NCI-H2171 (cell line): Measurements from ENCODE around the gene TUBA3D.
A peak's percentile ranks its signal among the peaks of the same experiment; 100 is the strongest.
"Not testable (repeated sequence)": the region's sequence is repeated elsewhere in the genome, so short reads cannot be mapped to it uniquely, and the experiment has no call there.

Experiments
- DNase-seq: peaks from one replicate; lab custom pipeline; 2025; lab: John Stamatoyannopoulos, UW

TUBA3D gene

GRCh38 chr2:131514408-131515166 is 38.7 kb downstream of the TUBA3D start:
- DNase-seq = not testable (repeated sequence)

DNA sequence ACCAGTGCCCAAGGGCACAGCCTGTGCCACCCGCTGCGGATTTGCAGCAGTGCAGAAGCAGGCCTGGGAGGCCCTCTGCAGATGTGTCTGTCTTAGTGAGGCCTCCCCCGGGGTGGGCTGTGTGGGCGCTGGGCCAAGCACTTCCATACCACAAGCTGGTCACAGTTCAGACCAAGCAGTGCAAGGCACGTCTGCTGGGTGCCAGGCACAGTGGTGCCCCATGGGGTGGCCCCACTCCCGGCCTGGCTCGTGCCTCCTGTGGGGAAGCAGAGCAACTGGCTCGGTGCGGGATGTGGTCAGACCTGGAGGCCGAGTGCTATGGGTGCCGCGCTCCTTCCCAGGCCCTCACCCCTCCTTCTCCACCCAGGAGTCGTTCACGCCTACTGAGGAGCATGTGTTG is 39.3 kb downstream of the TUBA3D start:
- DNase-seq = not testable (repeated sequence)

DNA sequence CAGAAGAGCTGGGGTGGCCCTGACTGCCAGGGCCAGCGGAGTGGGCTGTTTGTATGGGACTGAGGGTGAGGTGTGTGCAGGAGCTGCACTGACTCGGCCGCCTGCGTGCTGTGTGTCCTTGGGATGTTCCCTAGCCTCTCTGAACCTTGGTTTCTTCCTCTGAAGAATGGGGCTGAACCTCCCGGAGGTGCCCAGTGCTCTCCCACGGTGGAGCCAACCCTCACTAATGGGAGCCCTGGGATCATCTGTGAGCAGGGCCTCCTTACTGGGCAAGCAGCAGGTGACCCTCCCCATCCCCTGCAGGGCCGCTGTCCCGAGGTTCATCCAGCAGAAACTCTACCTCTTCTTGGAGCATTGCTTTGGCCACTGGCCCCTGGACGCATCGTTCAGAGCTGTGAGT is 40.1 kb downstream of the TUBA3D start:
- DNase-seq = no peak

DNA sequence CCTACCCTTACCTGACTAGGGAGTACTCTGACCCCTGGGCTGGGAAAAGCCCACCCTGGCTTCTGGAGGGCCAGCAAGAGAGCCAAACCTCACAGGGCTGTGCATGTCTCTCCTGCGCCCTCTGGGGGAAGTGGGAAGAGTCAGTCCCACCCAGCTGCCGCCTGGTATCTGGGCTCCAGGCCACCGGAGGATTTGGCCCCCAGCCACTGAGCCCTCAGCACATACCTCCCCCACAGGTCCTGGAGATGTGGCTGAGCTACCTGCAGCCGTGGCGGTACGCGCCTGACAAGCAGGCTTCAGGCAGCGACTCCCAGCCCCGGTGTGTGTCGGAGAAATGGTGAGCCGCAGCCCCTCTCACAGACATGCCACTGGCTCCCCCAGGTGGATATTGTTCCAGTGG is 40.7 kb downstream of the TUBA3D start:
- not testable (repeated sequence) for DNase-seq

DNA sequence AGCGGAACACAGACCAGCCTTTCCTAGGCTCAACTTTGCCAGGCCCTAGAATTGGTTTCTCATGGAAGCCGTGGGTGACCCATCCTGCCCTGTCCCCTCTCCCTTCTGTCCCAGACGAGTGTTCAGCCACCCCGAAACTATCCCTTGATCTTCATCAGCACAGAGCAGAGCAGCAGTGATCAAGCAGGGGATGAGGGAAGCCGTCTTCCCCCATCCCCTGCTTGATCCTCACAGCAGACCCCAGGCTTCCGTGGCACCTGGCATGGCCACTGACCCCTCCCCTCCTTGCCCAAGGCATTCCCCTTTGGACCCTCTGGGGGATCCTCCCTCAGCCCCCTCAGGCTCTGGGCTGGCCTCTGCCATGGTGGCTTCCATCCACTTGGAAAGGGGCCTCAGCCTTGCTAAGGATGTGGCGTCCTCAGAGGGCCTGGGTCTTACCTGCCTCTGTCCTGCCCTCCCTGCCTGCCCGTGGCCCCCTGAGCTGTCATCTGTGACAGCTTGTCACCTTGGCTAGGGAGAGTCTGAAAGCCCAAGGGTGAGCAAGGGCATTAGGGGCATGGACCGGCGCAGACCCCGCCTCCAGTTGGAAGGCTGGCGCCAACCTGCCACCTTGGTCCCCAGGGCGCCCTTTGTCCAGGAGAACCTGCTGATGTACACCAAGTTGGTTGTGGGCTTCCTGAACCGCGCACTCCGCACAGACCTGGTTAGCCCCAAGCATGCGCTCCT is 41.4 kb downstream of the TUBA3D start:
- DNase-seq = no peak

- DNase-seq = not testable (repeated sequence)
These were observed 41.9 kb downstream of the TUBA3D start for GRCh38 chr2:131517856-131518255.

DNA sequence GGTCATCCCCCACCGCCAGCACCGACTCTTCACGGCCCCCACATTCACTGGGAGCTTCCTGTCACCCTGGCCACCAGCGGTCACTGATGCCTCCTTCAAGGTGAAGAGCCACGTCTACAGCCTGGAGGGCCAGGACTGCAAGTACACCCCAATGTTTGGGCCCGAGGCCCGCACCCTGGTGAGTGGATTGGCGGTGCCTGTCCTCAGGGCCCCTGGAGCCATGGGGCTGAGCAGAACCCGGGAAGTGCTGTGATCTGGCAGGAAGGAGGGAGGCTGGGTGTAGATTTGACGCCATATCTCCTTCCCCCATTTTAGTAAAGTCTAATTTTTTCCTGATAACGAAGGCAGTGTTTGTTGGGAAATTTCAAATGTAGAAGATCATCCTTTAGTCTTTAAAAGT is 42.6 kb downstream of the TUBA3D start:
- not testable (repeated sequence) for DNase-seq

DNA sequence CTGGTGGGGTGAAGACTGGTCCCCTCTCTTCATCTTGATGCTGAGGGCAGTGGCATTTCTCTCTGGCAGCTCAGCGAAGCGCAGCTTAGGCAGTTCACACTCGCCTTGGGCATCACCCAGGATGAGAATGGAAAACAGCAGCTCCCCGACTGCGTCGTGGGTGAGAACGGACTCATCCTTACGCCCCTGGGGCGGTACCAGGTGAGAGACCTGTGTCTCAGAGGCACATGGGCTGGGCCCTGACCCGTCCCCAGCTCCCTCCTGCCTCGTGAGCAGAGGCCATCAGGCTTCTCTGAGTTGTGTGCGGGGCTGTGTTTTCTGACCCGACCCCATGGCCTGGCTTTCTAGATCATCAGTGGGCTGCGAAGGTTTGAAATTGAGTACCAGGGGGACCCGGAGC is 43.5 kb downstream of the TUBA3D start:
- DNase-seq = no peak

- not testable (repeated sequence) for DNase-seq
These were observed 44.1 kb downstream of the TUBA3D start for GRCh38 chr2:131519871-131520470.

- no peak for DNase-seq
These were observed 44.6 kb downstream of the TUBA3D start for GRCh38 chr2:131520526-131520925.

DNA sequence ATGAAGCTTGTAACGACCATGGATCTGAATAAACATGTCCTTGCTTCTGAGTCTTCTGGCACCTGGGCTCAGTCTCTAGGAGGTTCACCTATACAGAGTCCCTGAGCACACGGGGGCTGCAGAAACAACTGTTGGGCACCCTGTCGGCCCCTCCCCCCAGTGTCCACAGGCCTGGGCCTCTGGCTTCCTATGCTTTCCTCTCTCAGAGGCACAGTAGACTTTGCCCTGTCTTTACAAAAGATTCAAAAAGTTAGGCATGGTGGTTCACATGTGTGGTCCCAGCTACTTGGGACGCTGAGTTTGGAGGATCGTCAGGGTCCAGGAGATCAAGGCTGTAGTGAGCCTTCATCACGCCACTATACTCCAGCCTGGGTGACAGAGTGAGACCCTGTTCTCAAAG is 45.6 kb downstream of the TUBA3D start:
- DNase-seq = not testable (repeated sequence)

GRCh38 chr2:131521961-131522781 is 46.3 kb downstream of the TUBA3D start:
- DNase-seq = no peak

DNA sequence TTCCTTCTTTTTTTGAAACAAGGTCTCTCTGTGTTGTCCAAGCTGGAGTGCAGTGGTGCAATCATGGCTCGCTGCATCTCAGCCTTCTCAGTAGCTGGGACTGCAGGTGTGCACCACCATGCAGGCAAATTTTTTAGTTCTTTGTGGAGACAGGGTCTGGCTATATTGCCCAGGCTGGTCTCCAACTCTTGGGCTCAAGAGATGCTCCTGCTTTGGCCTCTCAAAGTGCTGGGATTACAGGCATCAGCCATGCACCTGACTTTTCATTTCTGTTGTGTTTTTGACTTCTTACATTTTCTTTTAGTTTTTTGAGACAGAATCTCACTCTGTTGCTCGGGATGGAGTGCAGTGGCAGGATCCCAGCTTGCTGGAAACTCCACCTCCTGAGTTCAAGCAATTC is 49.3 kb downstream of the TUBA3D start:
- not testable (repeated sequence) for DNase-seq

DNA sequence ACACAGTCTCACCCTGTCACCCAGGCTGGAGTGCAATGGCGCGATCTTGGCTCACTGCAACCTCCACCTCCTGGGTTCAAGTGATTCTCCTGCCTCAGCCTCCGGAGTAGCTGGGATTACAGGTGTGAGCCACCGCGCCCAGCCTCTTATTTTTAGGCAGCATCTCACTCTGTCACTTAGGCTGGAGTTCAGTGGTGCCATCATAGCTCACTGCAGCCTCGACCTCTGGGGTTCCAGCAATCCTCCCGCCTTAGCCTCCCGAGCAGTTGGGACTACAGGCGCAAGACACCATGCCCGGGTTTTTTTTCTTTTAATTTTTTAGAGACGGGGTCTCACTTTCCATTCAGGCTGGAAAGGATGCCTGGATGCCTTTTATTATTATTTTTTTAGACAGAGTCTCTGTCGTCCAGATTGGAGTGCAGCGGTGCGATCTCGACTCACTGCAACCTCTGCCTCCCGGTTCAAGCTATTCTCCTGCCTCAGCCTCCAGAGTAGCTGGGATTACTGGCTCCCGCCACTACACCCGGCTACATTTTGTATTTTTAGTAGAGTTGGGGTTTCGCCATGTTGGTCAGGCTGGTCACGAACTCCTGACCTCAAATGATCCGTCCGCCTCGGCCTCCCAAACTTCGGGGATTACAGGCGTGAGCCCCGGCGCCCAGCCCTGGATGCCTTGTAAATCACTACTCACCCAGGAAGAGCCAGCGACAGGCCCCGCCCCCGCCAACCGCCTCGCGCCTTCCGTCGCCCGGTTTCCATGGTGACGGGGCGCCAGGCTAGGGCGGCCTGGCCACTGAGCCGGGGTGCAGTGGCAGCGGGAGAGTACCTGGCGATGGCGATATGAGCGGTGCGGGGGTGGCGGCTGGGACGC is 51.4 kb downstream of the TUBA3D start, which contains the start of gene CCDC74A:
TSS of gene CCDC74A (plus strand) at position 758 of the 871 bp plus-strand sequence. CDS start at position 841, 83 bp downstream.
- peak; percentile 63 for DNase-seq

GRCh38 chr2:131528981-131529863 is 53.3 kb downstream of the TUBA3D start:
- DNase-seq = not testable (repeated sequence)

DNA sequence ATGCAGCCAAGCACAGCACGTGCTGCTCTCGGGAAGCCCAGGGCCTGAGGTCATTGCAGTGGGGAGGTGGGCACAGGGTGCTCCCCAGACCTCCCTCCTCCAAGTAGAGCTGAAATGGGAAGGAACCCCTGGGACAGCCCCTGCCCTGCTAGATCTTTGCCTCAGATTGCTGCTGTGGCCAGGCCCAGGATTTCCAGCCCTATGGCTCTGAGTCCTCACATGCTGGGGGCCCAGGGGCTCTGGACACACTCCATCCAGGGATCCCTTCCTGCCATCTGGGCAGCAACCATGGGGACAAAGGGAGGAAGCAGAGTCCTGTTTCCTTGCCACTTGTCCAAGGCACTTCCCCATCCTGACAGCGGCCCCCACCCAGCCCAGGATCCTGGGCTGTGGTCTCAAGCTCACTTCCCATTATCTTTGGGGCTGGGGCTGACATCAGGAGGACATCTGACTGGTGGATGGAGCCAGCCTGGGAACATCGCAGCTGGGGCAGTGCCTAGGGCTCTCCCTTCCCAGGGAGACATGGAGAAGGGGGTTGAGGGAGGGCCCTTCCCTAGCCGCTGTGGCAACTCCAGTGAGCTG is 54.0 kb downstream of the TUBA3D start:
- DNase-seq = not testable (repeated sequence)

DNA sequence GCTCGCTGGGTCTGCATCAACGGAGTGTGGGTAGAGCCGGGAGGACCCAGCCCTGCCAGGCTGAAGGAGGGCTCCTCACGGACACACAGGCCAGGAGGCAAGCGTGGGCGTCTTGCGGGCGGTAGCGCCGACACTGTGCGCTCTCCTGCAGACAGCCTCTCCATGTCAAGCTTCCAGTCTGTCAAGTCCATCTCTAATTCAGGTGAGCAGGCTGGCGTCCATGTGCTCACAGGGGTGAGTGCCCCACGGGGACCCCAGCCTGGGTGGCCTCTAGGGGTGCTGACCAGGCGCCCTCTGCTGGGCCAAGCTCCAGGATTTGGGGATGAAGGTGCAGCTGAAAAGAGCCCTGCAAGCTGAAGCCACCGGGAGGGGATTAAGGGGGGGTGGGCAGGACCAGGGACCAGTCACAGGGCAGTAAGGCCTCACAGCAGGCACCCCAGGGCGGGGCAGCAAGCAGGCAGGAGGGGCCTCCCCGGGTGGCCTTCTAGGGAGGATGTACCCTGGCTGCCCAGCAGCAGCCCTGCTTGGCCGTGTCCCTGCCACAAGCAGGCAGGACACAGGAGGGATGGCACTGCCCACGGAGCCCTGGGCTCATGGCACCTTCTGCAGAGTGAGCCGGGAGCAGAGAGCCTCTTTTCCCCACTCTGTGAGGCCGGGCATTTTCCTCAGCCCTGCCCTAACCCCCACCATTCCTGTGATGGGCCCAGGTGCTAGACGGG is 54.9 kb downstream of the TUBA3D start:
- not testable (repeated sequence) for DNase-seq

DNA sequence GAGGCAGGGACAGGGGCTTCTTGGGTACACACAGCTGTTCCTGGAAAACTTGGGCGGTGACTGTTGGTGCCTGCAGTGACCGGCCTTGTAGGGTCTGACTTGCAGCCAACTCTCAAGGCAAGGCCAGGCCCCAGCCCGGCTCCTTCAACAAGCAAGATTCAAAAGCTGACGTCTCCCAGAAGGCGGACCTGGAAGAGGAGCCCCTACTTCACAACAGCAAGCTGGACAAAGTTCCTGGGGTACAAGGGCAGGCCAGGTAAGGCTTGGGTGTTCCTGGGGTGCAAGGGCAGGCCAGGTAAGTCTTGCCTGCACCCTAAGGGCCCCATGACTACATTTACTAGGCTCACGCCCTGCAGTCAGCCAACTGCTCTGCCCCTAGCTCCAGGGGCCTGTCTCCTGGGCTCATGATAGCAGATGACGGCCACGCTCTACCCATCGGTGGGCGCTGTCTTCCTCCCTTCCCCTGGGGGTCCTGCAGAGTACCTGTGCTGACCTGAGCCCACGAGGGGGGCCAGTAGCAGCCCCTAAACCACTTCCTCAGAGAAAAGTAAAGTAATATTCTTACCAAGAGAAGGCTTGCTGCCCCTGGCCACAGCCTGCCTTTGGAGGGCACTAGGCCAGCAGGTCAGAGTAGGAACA is 55.7 kb downstream of the TUBA3D start:
- not testable (repeated sequence) for DNase-seq
